ENCODE data around the gene PTPN22. TPM values are rescaled to one million over a fixed set of nuclear protein-coding genes. Genes with fewer than 3 reads are reported as not detected.

The PTPN22 gene
- total RNA-seq, 4 donors from 2014 or later: 0.57 to 17.5 (median 4.7) TPM

- TF ChIP-seq CTCF (IDR thresholded peaks at IDR 0.05; ENCODE audit: low read depth): no peak
Observed at GRCh38 chr1:113846391-113847035, 25.0 kb downstream of the PTPN22 start.

- TF ChIP-seq CTCF (IDR thresholded peaks at IDR 0.05; ENCODE audit: low read depth): no peak
Observed at GRCh38 chr1:113836534-113836933, 35.0 kb downstream of the PTPN22 start.

- no peak for TF ChIP-seq CTCF (IDR thresholded peaks at IDR 0.05; ENCODE audit: low read depth)
Observed at GRCh38 chr1:113835686-113836290, 35.7 kb downstream of the PTPN22 start.

DNA sequence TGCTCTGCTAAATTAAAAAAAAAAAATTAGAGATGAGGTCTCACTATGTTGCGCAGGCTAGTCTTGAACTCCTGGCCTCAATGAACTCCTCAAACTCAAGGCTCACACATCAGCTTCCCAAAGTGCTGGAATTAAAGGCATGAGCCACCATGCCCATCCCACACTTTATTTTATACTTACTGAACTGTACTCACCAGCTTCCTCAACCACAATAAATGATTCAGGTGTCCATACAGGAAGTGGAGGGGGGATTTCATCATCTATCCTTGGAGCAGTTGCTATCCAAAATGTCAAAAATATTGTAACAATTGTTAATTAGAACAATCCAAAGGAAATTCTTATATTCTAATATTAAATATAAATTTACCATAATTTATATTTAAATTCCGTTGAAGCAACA is 36.8 kb downstream of the PTPN22 start:
- TF ChIP-seq CTCF (IDR thresholded peaks at IDR 0.05; ENCODE audit: low read depth): no peak

DNA sequence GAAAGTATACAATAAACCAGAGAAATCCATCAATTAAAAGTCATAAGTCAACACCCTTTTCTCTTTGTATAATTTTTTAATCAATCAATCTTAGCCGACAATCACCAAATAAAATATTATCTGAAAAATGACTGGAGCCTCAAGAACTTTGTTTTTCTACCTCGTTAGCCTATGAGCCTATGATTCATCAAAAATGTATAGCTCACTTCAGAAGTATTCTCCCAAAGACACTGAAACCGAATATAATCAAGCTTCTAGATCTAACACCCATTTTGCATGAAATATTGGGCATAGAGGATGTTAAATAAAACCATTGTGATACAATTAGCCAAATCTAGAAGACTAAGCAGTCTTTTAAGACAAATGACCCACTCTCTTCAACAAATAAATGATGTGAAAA is 41.5 kb downstream of the PTPN22 start:
- TF ChIP-seq CTCF (IDR thresholded peaks at IDR 0.05; ENCODE audit: low read depth): no peak

GRCh38 chr1:113821916-113822315 is 49.6 kb downstream of the PTPN22 start:
- TF ChIP-seq CTCF (IDR thresholded peaks at IDR 0.05; ENCODE audit: low read depth): no peak

DNA sequence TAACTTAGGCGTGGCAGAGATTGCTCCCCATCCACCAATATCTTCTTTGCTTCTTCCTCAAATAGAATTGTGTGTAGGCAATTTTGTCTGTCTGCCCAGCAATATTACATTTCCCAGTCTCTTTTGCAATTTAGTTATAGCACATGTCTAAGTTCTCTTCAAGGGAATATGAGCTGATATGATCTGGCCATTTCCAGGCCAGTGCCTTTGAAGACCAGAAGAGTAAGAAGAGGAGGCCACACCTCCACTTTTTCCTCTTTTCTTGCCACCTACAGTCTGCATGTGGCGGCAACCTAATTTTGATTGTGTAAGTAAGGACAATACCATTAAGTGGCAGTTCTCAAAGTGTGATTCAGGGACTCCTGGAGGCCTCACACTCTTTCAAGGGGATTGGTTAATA is 52.9 kb downstream of the PTPN22 start:
- TF ChIP-seq CTCF (IDR thresholded peaks at IDR 0.05; ENCODE audit: low read depth): no peak

All from subcutaneous adipose tissue (tissue), 4 donors.